Measurements from ENCODE around the gene ST8SIA4.

Gene ST8SIA4

GRCh38 chr5:100856462-100856861 lies 46.6 kb downstream of the ST8SIA4 start:
- TF ChIP-seq POLR2A (IDR thresholded peaks at IDR 0.05; ENCODE audit: low read length) (no peak), GATA1 (IDR thresholded peaks at IDR 0.05; ENCODE audit: low read depth, low read length) (no peak)

GRCh38 chr5:100855937-100856430 lies 47.1 kb downstream of the ST8SIA4 start:
- no peak for DNase-seq
- TF ChIP-seq GATA1 (IDR thresholded peaks at IDR 0.05; ENCODE audit: low read depth, low read length) = no peak
- no peak for TF ChIP-seq POLR2A (IDR thresholded peaks at IDR 0.05; ENCODE audit: low read length)

More at GRCh38 chr5:100856462-100856861, 46.6 kb downstream of the ST8SIA4 start:
- DNase-seq = no peak

- TF ChIP-seq GATA1 (IDR thresholded peaks at IDR 0.05; ENCODE audit: low read depth, low read length) = no peak
- TF ChIP-seq POLR2A (IDR thresholded peaks at IDR 0.05; ENCODE audit: low read length) = no peak
- DNase-seq = no peak
These were observed 47.8 kb downstream of the ST8SIA4 start for GRCh38 chr5:100855295-100855694.

- no peak for TF ChIP-seq GATA1 (IDR thresholded peaks at IDR 0.05; ENCODE audit: low read depth, low read length)
- TF ChIP-seq POLR2A (IDR thresholded peaks at IDR 0.05; ENCODE audit: low read length) = no peak
- no peak for DNase-seq
These were observed 48.5 kb downstream of the ST8SIA4 start for GRCh38 chr5:100854591-100854990.

GRCh38 chr5:100853582-100853981 lies 49.5 kb downstream of the ST8SIA4 start:
- DNase-seq = no peak
- TF ChIP-seq POLR2A (IDR thresholded peaks at IDR 0.05; ENCODE audit: low read length) (no peak), GATA1 (IDR thresholded peaks at IDR 0.05; ENCODE audit: low read depth, low read length) (no peak)

- TF ChIP-seq GATA1 (IDR thresholded peaks at IDR 0.05; ENCODE audit: low read depth, low read length) = no peak
- no peak for TF ChIP-seq POLR2A (IDR thresholded peaks at IDR 0.05; ENCODE audit: low read length)
- DNase-seq = no peak
These were observed 50.1 kb downstream of the ST8SIA4 start for GRCh38 chr5:100852988-100853449.

DNA sequence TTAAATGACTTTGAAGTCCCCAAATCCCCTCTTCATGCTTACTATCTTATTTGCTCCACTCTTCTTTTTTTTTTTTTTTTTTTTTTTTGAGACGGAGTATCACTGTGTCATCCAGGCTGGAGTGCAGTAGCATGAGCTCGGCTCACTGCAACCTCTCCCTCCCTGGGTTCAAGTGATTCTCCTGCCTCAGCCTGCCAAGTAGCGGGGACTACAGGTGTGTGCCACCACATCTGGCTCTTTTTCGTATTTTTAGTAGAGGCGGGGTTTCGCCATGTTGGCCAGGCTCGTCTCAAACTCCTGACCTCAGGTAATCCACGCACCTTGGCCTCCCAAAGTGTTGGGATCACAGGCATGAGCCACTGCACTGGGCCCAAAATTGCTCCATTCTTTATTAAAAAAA lies 51.0 kb downstream of the ST8SIA4 start:
- no peak for DNase-seq
- TF ChIP-seq POLR2A (IDR thresholded peaks at IDR 0.05; ENCODE audit: low read length) = no peak
- no peak for TF ChIP-seq GATA1 (IDR thresholded peaks at IDR 0.05; ENCODE audit: low read depth, low read length)

- DNase-seq = no peak
- TF ChIP-seq GATA1 (IDR thresholded peaks at IDR 0.05; ENCODE audit: low read depth, low read length) (no peak), POLR2A (IDR thresholded peaks at IDR 0.05; ENCODE audit: low read length) (no peak)
These were observed 56.3 kb downstream of the ST8SIA4 start for GRCh38 chr5:100846772-100847171.

DNA sequence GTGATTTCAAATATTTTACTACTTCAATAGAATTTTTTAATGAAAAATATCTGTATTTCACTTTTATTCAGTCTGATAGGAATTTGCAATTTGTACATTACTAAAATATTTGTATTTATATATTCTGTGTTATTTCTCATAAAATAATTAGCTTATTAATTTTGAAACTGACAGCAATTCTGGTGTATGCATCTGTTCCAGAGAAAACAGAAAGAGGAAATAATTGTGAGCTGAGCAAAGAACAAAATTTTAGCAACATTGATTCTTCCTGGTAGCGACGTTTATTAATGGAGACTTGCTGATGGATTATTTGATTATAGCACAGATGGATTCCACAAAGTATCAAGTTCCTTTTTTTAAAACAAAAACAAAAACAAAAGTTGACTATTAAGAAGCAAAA lies 61.0 kb downstream of the ST8SIA4 start:
- TF ChIP-seq GATA1 (IDR thresholded peaks at IDR 0.05; ENCODE audit: low read depth, low read length) = no peak
- TF ChIP-seq POLR2A (IDR thresholded peaks at IDR 0.05; ENCODE audit: low read length) = no peak
- DNase-seq = no peak

GRCh38 chr5:100841358-100842076 lies 61.6 kb downstream of the ST8SIA4 start:
- DNase-seq = no peak
- no peak for TF ChIP-seq POLR2A (IDR thresholded peaks at IDR 0.05; ENCODE audit: low read length)
- TF ChIP-seq GATA1 (IDR thresholded peaks at IDR 0.05; ENCODE audit: low read depth, low read length) = no peak

GRCh38 chr5:100840789-100841188 lies 62.3 kb downstream of the ST8SIA4 start:
- TF ChIP-seq GATA1 (IDR thresholded peaks at IDR 0.05; ENCODE audit: low read depth, low read length) = no peak
- TF ChIP-seq POLR2A (IDR thresholded peaks at IDR 0.05; ENCODE audit: low read length) = no peak
- DNase-seq = no peak

- DNase-seq = peak; percentile 10 to 28
- TF ChIP-seq GATA1 (IDR thresholded peaks at IDR 0.05; ENCODE audit: low read depth, low read length) (no peak), POLR2A (IDR thresholded peaks at IDR 0.05; ENCODE audit: low read length) (no peak)
These were observed 62.7 kb downstream of the ST8SIA4 start for GRCh38 chr5:100840370-100840769.

DNA sequence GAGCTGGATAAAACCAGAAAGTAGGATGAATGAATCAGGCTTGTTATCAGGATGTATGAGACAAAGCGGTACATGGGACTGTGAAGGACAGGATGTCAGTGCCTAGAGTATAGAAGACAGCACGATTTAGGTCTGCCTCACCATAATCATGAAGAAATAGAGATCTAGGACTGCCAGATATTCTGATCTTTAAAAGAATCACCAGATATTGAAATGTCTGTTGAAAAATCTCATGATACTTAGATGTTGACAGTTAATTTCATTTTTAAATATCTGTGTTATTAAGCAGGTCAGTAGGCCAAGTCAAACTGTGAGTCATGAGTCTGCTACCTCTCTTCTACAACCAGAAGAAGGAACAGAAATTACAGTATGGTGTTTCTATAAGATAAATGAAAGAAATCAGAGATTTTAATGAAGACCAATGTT lies 65.0 kb downstream of the ST8SIA4 start:
- no peak for DNase-seq
- TF ChIP-seq GATA1 (IDR thresholded peaks at IDR 0.05; ENCODE audit: low read depth, low read length) = no peak

GRCh38 chr5:100834519-100834918 lies 68.6 kb downstream of the ST8SIA4 start:
- DNase-seq = no peak
- TF ChIP-seq POLR2A (IDR thresholded peaks at IDR 0.05; ENCODE audit: low read length) (no peak), GATA1 (IDR thresholded peaks at IDR 0.05; ENCODE audit: low read depth, low read length) (no peak)
